Ovary (tissue), 9 donors: ENCODE data around the gene TAF3. TPM values are rescaled to one million over a fixed set of nuclear protein-coding genes. Genes with fewer than 3 reads are reported as not detected.

Source experiments
- DNase-seq, 5 donors: peaks; one replicate each; pipeline ENCODE4 v3.0.0-alpha.2; 2019 to 2020
- H3K27ac ChIP-seq, 2 donors: fragments of 200-600 bp; one replicate each; pipeline versions ENCODE4 v1.5.1 to v1.8.0; 2019 to 2022
- H3K27me3 ChIP-seq: fragments of 200-600 bp; one replicate; pipeline ENCODE4 v1.8.0; 2022
- H3K36me3 ChIP-seq: fragments of 200-600 bp; sonication (generic); one replicate; pipeline ENCODE4 v1.5.1; 2019
- H3K4me1 ChIP-seq: one replicate; pipeline ENCODE4 v1.8.1; 2013; ENCODE audit warnings: mild to moderate bottlenecking, moderate library complexity; ENCODE audit not compliant: insufficient read depth
- H3K4me3 ChIP-seq: fragments of 200-600 bp; sonication (generic); one replicate; pipeline ENCODE4 v1.5.1; 2017
- H3K9me3 ChIP-seq, 2 donors: fragments of 200-600 bp in 1 of 2; sonication (generic) in 1 of 2; one replicate each; pipeline versions ENCODE4 v1.5.1 to v1.8.1; 2013 to 2019; ENCODE audit warnings: mild to moderate bottlenecking in 1 of 2, moderate library complexity in 1 of 2
- EP300 ChIP-seq: sonication (generic); formaldehyde crosslinking; IDR thresholded peaks from one replicate; pipeline ENCODE4 v1.6.1; 2017; ENCODE audit warnings: antibody characterized with exemption
- POLR2A ChIP-seq: fragments of 450-650 bp; IDR thresholded peaks from one replicate; pipeline ENCODE4 v1.6.1; 2017; ENCODE audit warnings: antibody characterized with exemption, mild to moderate bottlenecking, moderate library complexity
- WGBS, 3 donors: extraction: QIAGEN DNeasy Blood & Tissue Kit in 1 of 3; methylation state at CpG; one replicate each; pipeline versions ENCODE4 v1.1.5 to v1.1.7; 2013 to 2017; 5-methylcytosine and 5-hydroxymethylcytosine counted together
- intact Hi-C, 4 donors: fragments of 100-400 bp; cut with DNase I; formaldehyde crosslinking; loops; one replicate each; pipeline versions ENCODE4 v1.11.0 to v1.15.1; 2022 to 2023
- polyA plus RNA-seq, 2 donors: library from polyadenylated mRNA; stranded (reverse); fragments of 200-250 nt in 1 of 2; fragments of 350-450 nt in 1 of 2; fragmentation: Illumina TruSeq in 1 of 2; extraction: RNeasy Lipid Tissue Mini Kit (QIAGEN cat#74804) in 1 of 2; gene quantifications; one replicate each; pipeline ENCODE4 v1.2.3, GENCODE V29; 2013 to 2014
- total RNA-seq, 7 donors: library from RNA; depleted of rRNA in 2 of 7; stranded (reverse); fragments of >200 nt in 2 of 7; fragmentation: NEBNext Ultra II Directional in 3 of 7; extraction: Animal tissue kit (Norgen Biotek cat#: 25700) in 3 of 7; gene quantifications; one replicate each; pipeline versions ENCODE4 v1.1.0 to v1.2.4, GENCODE V29; 2016 to 2023
- TF ChIP-seq, protein P1 (sequence below), 3 donors: fragments of 450-650 bp in 2 of 3; fragments of 200-600 bp in 1 of 3; IDR thresholded peaks; one replicate each; pipeline versions ENCODE4 v1.5.1 to v1.8.0; 2016 to 2022; ENCODE audit warnings: antibody characterized with exemption in 3 of 3, mild to moderate bottlenecking in 1 of 3
- donor health status: DM: no; HTN: no; CAD: no; lungs with moderate emphysema.
- donor health status: DM: no; HTN: no; CAD: no.
- donor health status: Bipolar disorder and iron deficiency.
- donor health status: DM: yes; HTN: yes; CAD: no.
- donor health status: DM: no; HTN: no; CAD: no.
- donor health status: DM: yes; HTN: yes; CAD: no.

TAF3 gene
- total and polyA plus RNA-seq, 9 donors: 7.1 to 15.9 (median 11.8) TPM

DNA sequence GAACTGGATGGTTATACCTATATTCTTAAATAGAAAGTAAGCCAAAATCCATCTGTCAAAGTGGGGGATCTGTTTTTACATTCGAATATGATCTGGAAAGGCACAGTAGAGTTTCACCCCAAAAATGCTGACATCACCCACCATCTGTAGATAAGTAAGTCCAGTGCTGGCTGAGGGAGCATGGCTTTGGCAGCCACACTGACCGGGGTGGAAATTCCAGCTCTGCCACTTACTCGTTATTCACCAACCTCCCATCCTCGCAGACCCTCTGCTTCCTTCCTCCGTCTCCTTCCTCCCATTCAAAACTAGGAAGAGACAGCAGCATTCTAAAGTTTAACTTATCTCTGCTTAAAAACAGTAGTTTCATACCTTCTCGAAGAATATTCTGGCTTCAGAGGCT is 151.3 kb downstream of the TAF3 start:
- no peak overlapping the region for H3K4me3 ChIP-seq
- no peak for DNase-seq
- H3K4me1 ChIP-seq: no peaks in the 10 kb centered on the region
- no peaks in the 10 kb centered on the region for H3K27me3 ChIP-seq
- H3K9me3 ChIP-seq: no peaks in the 10 kb centered on the region
- intact Hi-C loops: no loop called here
- H3K27ac ChIP-seq: no peak overlapping the region
- 58 to 79% (median 74%) methylated on average over 6 of the region's 6 CpGs for WGBS, 3 donors
- TF ChIP-seq EP300 (no peak), POLR2A (no peak)
- TF ChIP-seq, protein P1, sequence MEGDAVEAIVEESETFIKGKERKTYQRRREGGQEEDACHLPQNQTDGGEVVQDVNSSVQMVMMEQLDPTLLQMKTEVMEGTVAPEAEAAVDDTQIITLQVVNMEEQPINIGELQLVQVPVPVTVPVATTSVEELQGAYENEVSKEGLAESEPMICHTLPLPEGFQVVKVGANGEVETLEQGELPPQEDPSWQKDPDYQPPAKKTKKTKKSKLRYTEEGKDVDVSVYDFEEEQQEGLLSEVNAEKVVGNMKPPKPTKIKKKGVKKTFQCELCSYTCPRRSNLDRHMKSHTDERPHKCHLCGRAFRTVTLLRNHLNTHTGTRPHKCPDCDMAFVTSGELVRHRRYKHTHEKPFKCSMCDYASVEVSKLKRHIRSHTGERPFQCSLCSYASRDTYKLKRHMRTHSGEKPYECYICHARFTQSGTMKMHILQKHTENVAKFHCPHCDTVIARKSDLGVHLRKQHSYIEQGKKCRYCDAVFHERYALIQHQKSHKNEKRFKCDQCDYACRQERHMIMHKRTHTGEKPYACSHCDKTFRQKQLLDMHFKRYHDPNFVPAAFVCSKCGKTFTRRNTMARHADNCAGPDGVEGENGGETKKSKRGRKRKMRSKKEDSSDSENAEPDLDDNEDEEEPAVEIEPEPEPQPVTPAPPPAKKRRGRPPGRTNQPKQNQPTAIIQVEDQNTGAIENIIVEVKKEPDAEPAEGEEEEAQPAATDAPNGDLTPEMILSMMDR (IDR thresholded peaks at IDR 0.05): no peak
- H3K36me3 ChIP-seq: no peaks in the 10 kb centered on the region

- intact Hi-C loops: no loop called here
- TF ChIP-seq, protein P1 (IDR thresholded peaks at IDR 0.05): no peak
- TF ChIP-seq EP300: no peak
- WGBS, 3 donors: 40 to 67% (median 51%) methylated on average over 3 of the region's 3 CpGs
- no peaks in the 10 kb centered on the region for H3K9me3 ChIP-seq
- no peaks in the 10 kb centered on the region for H3K36me3 ChIP-seq
- no peak for DNase-seq
- H3K4me3 ChIP-seq: no peak overlapping the region
- no peaks in the 10 kb centered on the region for H3K4me1 ChIP-seq
- no peak overlapping the region for H3K27ac ChIP-seq
- no peaks in the 10 kb centered on the region for H3K27me3 ChIP-seq
These were observed 153.6 kb downstream of the TAF3 start for GRCh38 chr10:7971949-7972348.

- Histone ChIP-seq H3K27ac (no peak overlapping the region), H3K9me3 (no peaks in the 10 kb centered on the region), H3K36me3 (no peaks in the 10 kb centered on the region), H3K27me3 (no peaks in the 10 kb centered on the region), H3K4me1 (no peaks in the 10 kb centered on the region), H3K4me3 (no peak overlapping the region)
- DNase-seq: no peak
- no peak for TF ChIP-seq POLR2A
- TF ChIP-seq, protein P1 (IDR thresholded peaks at IDR 0.05): no peak
- no peak for TF ChIP-seq EP300
- 78 to 90% (median 85%) methylated on average over 2 of the region's 2 CpGs for WGBS, 3 donors
- intact Hi-C loops: no loop called here
These were observed 154.1 kb downstream of the TAF3 start for GRCh38 chr10:7972367-7972766.

DNA sequence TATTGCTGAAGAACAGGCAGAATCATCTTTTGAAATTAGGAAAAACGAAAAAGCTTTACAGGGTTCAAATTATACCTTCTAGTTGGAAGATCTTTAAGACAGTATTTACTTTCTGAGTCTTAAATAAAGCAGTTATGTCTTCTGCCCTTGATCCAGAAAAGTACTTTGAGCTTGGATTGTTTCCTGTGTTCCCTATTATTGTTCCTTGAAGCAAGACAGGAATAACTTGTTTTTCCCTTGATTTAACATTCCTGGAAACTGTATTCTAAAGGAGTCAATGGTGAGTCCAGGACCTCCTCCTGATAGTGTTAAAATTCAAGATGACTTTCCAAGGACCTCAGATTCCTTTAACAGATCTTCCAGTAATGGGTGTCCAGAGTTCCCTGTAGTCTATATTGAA is 161.9 kb downstream of the TAF3 start:
- H3K27ac ChIP-seq: no peak overlapping the region
- H3K4me1 ChIP-seq: no peaks in the 10 kb centered on the region
- intact Hi-C loops: no loop called here
- no peak for DNase-seq
- no peak overlapping the region for H3K4me3 ChIP-seq
- no peaks in the 10 kb centered on the region for H3K36me3 ChIP-seq
- H3K27me3 ChIP-seq: no peaks in the 10 kb centered on the region
- WGBS, 3 donors: 87 to 88% (median 88%) methylated on average over 1 of the region's 1 CpG
- no peaks in the 10 kb centered on the region for H3K9me3 ChIP-seq
- TF ChIP-seq EP300: no peak
- TF ChIP-seq POLR2A: no peak
- TF ChIP-seq, protein P1 (IDR thresholded peaks at IDR 0.05): no peak

DNA sequence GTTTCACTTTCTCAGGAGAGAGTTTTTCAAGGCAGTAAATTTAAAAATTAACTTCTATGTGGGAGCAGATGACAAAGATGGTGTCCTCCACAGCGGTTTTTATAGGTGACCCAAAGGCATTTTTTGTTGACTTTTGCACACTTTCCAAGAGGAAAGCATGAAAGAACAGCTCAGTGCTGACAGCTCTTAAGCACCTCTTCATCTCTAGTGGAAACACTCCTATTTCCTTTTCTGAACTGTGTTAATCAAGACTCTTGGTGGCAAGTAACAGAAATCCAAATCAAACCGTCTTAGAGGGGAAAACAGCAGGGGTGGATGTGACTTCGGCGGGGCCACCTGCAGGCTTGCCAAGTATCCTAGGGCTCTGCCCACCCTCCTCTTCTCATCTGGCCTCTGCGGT is 164.4 kb downstream of the TAF3 start:
- TF ChIP-seq EP300 (no peak), POLR2A (no peak)
- TF ChIP-seq, protein P1 (IDR thresholded peaks at IDR 0.05): no peak
- 92 to 95% (median 94%) methylated on average over 5 of the region's 5 CpGs for WGBS, 3 donors
- intact Hi-C loops: no loop called here
- Histone ChIP-seq H3K4me3 (no peak overlapping the region), H3K4me1 (no peaks in the 10 kb centered on the region), H3K36me3 (no peaks in the 10 kb centered on the region), H3K9me3 (no peaks in the 10 kb centered on the region), H3K27me3 (no peaks in the 10 kb centered on the region), H3K27ac (no peak overlapping the region)
- DNase-seq: no peak
